IMR-90 (cell line): Measurements from ENCODE around the gene DENND1A.

Source experiments
- BHLHE40 ChIP-seq: fragments of 150-350 bp; IDR thresholded peaks from 2 replicates; pipeline ENCODE4 v1.6.1; 2016; ENCODE audit warnings: mild to moderate bottlenecking, low read depth, low read length
- CEBPB ChIP-seq: IDR thresholded peaks from 2 replicates; pipeline ENCODE4 v1.6.1; 2012; ENCODE audit warnings: low read depth, low read length, improper control_type of control experiment
- CTCF ChIP-seq: conservative IDR thresholded peaks from 2 replicates; pipeline ENCODE4 v1.5.1; 2012; ENCODE audit warnings: mild to moderate bottlenecking, low read depth, low read length, improper control_type of control experiment
- MAFK ChIP-seq: IDR thresholded peaks from 2 replicates; pipeline ENCODE4 v1.6.1; 2012; ENCODE audit warnings: low read depth, low read length, improper control_type of control experiment
- MXI1 ChIP-seq: IDR thresholded peaks from 2 replicates; pipeline ENCODE4 v1.6.1; 2012; ENCODE audit warnings: low read depth, mild to moderate bottlenecking, low read length, moderate library complexity, borderline replicate concordance
- POLR2A ChIP-seq: IDR thresholded peaks from 2 replicates; pipeline ENCODE4 v1.6.1; 2012; ENCODE audit warnings: mild to moderate bottlenecking, low read depth, low read length
- SMC3 ChIP-seq: fragments of 150-350 bp; IDR thresholded peaks from 2 replicates; pipeline ENCODE4 v1.6.1; 2016; ENCODE audit warnings: low read depth, mild to moderate bottlenecking, antibody characterized with exemption, low read length, moderate library complexity
- USF2 ChIP-seq: fragments of 150-350 bp; IDR thresholded peaks from 2 replicates; pipeline ENCODE4 v1.6.1; 2017; ENCODE audit warnings: mild to moderate bottlenecking, antibody characterized with exemption, low read length, low read depth
- TF ChIP-seq, protein P1 (sequence below): fragments of 150-350 bp; IDR thresholded peaks from 2 replicates; pipeline ENCODE4 v1.6.1; 2016; ENCODE audit warnings: low read depth, mild to moderate bottlenecking, low read length, moderate library complexity, borderline replicate concordance

DNA sequence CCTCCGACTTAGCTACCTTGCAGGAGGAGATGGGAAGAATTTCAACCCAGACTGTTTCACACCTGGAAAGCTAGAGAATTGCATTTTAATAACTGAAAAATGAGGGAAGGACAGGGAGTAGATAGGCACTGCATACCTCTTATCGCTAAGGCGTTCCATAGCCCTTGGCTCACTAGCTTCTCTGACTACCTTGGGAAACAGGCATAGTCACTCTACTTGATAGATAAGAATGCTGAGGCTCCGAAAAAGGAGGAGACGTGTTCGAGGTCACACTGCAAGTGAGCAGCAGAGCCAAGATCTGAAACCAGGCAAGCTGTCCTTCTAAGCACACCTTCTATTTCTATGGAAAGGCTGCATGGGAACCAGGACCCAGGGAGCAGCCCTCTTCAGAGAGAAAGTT, 405.1 kb downstream of the DENND1A start:
- TF ChIP-seq BHLHE40 (no peak), CTCF (no peak), POLR2A (no peak), MAFK (no peak), SMC3 (no peak), USF2 (no peak), MXI1 (no peak), CEBPB (no peak)
- TF ChIP-seq, protein P1, sequence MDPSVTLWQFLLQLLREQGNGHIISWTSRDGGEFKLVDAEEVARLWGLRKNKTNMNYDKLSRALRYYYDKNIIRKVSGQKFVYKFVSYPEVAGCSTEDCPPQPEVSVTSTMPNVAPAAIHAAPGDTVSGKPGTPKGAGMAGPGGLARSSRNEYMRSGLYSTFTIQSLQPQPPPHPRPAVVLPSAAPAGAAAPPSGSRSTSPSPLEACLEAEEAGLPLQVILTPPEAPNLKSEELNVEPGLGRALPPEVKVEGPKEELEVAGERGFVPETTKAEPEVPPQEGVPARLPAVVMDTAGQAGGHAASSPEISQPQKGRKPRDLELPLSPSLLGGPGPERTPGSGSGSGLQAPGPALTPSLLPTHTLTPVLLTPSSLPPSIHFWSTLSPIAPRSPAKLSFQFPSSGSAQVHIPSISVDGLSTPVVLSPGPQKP: no peak
